Measurements from ENCODE around the gene MAN2B2.
"Not testable (repeated sequence)": the region's sequence is repeated elsewhere in the genome, so short reads cannot be mapped to it uniquely, and the experiment has no call there.

Gene MAN2B2

GRCh38 chr4:6618386-6619115, 43.6 kb downstream of the MAN2B2 start:
- no peak for DNase-seq

GRCh38 chr4:6619116-6619465, 44.1 kb downstream of the MAN2B2 start:
- DNase-seq = no peak

GRCh38 chr4:6619466-6620255, 44.7 kb downstream of the MAN2B2 start:
- DNase-seq = no peak

DNA sequence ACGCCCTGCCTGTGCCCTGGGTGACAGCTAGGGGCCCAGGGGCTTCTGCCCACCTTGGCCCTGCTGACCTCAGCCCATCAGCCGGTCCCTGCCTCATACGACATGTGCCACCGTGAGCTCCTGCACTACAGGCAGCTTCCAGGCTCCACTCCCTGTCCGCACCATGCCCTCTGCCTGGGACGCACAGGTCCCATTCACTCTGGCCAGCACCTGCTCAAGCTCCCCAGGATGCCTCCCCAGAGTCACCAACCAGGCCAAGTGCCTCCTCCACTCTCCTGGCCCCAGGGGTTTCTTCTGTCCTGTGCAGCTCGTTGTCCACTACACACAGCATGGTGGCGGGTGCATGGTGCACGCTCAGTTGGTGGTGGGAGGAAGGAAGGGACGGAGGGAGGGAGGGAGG, 45.3 kb downstream of the MAN2B2 start:
- no peak for DNase-seq

DNA sequence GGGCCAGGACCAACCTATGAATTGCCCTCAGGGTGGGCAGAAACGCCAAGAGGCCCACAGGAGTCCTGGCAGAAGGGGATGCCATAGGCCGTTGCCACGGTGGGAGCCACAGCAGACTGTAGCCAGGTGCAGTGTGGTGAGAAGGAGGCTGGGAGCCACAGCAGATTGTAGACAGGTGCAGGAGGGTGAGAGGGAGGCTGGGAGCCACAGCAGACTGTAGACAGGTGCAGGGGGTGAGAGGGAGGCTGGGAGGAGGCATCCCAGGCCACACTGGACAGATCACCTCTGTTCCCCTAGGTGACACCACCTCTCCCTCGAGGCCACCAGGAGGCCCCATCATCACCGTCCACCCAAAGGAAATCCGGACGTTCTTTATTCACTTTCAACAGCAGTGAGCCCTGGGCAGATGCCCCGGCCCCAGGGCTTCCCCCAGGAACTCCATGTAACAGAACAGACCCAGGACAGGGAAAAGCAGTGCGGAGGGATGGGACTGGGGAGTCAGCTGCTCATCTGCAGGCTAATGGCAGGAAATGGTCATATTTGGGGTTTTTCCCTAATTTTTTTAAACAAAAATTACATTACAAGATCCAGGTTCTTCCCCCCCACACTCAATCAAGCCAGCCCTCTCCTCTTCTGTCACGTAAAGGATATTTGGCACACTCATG, 46.0 kb downstream of the MAN2B2 start:
- no peak for DNase-seq

- no peak for DNase-seq
Observed at GRCh38 chr4:6621556-6621927, 46.6 kb downstream of the MAN2B2 start.

GRCh38 chr4:6622744-6623143, 47.8 kb downstream of the MAN2B2 start:
- DNase-seq = no peak

GRCh38 chr4:6625256-6625655, 50.3 kb downstream of the MAN2B2 start:
- DNase-seq = peak; percentile 37

GRCh38 chr4:6626066-6626465, 51.1 kb downstream of the MAN2B2 start:
- no peak for DNase-seq

DNA sequence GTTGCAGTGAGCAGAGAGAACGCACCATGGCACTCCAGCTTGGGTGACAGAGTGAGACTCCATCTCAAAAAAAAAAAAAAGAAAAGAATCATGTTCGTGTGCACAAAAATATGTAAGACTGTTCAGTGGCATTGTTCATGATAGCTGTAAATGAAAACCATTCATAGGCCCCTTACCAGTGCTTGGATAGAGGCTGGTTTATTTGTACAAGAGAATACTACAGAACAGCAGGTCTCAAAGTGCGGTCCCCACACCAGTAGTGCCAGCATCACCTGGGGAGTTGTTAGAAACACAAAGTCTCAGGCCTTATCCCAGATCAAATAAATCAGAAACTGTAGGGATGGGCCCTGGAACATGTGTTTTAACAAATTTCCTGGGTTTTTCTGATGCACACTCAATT, 52.8 kb downstream of the MAN2B2 start:
- DNase-seq = no peak

- not testable (repeated sequence) for DNase-seq
Observed at GRCh38 chr4:6628484-6628883, 53.5 kb downstream of the MAN2B2 start.

DNA sequence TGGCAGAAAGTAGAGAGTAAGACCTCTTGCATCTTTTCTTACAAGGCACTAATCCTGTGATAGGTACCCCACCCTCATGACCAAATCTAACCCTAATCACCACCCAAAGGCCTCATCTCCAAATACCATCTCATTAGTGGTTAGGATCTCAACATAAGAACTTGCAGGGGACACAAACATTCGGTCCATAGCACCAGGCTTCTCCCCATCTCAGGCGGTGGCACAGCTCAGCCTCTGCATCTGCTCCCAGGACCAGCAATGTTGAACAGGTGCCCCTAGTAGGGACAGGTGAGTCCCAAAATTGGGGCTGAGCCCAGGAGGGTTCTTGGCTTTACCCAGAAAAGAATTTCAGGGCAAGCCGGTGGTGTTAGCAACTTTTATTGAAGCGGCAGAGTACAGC, 57.1 kb downstream of the MAN2B2 start:
- DNase-seq = no peak

- no peak for DNase-seq
Observed at GRCh38 chr4:6633091-6633906, 58.3 kb downstream of the MAN2B2 start.

DNA sequence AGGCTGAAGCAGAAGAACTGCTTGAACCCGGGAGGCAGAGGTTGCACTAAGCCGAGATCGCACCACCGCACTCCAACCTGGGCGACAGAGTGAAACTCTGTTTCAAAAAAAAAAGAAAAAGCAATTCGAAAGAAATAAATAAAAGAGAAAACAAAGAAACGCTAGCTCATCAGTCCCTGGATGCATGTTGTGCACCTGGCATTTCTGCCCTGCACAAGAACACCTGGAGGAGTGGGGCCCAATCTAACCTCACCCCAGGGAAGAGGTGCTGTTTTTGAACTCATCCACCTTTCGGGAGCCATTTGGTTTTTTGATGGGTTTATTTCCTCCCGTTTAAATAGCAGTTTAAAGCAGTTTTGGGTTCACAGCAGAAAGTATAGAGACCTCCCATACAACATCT, 59.8 kb downstream of the MAN2B2 start:
- DNase-seq = no peak

DNA sequence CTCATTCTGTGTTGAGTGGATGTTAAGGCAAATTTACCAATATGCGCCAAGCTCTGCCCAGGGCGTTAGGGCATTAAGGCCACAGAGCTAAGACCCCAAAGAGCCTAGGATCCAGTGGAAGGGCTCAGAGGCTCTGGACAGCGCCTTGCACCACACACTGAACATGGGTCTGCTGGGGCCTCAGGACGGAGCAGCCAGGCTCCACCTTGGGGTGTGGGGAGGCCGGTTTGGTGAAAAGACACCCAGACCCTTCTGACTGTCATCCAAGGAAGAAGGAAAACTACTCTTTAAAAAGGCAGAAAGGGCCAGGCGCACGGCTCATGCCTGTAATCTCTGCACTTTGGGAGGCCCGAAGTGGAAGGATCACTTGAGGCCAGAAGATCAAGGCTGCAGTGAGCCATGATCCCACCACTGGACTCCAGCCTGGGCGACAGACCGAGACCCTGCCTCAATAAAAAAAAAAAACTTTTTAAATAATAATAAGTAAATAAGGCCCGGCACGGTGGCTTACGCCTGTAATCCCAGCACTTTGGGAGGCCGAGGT, 64.2 kb downstream of the MAN2B2 start:
- DNase-seq = no peak

DNA sequence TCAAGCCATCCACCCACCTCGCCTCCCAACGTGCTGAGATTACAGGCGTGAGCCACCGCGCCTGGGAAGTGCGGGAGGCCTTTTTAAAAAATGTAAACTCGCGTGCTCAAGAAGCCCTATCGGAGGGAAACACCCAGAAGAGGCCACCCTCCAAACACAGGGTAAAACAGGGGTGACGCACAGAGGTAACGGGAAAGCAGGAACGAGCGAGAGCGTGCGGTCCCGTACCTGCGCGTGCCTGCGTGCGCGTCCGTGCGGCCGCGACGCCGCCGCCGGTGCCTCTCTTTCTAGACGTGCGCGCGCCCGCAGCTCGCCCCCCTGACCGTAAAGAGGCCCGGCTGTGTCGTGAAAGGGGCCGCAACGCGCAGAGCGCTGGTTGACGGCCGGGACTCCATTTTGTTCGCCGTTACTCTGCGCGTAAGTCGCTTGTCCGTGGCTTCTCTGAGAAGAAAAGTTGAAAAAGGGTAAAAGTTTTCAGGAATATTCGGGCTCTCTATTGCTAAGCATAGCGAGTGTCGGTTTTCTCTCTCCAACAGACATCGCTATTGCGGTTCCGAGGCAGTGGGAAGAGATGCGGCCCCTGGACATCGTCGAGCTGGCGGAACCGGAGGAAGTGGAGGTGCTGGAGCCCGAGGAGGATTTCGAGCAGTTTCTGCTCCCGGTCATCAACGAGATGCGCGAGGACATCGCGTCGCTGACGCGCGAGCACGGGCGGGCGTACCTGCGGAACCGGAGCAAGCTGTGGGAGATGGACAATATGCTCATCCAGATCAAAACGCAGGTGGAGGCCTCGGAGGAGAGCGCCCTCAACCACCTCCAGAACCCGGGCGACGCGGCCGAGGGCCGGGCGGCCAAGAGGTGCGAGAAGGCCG, 65.5 kb downstream of the MAN2B2 start, which contains the start of gene MRFAP1:
TSS of gene MRFAP1 (plus strand) at position 394 of the 872 bp plus-strand sequence. CDS start at position 572, 178 bp downstream.
- DNase-seq = peak; percentile 87

- DNase-seq = no peak
Observed at GRCh38 chr4:6641164-6641970, 66.4 kb downstream of the MAN2B2 start.

DNA sequence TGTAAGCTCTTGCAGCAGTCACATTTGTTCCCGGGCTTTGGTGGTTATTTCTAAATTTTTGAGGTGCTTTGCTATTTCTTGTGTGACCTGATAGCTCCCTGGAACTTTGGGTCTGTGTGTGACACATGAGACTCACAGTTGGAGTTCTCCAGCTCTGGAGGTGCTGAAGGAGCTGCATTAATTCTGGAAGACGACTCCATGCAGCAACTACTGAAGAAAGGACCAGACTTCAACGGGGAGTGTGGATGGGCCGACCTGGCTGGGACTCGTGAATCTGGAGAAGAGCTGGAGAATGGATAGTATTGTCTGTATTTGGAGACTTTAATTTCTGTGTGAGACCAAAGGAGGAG, 67.0 kb downstream of the MAN2B2 start:
- no peak for DNase-seq

GRCh38 chr4:6643141-6643847, 68.3 kb downstream of the MAN2B2 start:
- no peak for DNase-seq

All from NCI-H2227 treated with DMSO at 0.1 percent for 48 hours (cell line).